Activated CD8-positive, alpha-beta memory T cell treated with anti-CD3 and anti-CD28 coated beads for 1 hour (primary cell): ENCODE results near the gene ERVFRD-1.

Experiments
- DNase-seq, 2 donors: peaks; one replicate each; pipeline ENCODE4 v3.0.0-alpha.2; 2020; ENCODE audit warnings: low read depth in 1 of 2; ENCODE audit errors: extremely low read depth in 1 of 2

The ERVFRD-1 gene

GRCh38 chr6:11110921-11111768 lies at the start of gene ERVFRD-1:
ERVFRD-1 (minus strand) TSS chr6:11111725; CDS start chr6:11105310, 6,415 bp downstream.
- DNase-seq = no peak

- DNase-seq = no peak
These were observed 48.7 kb upstream of the ERVFRD-1 start for GRCh38 chr6:11160199-11160598.

- DNase-seq = no peak
These were observed 44.1 kb upstream of the ERVFRD-1 start for GRCh38 chr6:11155589-11155988.

GRCh38 chr6:11153447-11153846 lies 41.9 kb upstream of the ERVFRD-1 start:
- no peak for DNase-seq

GRCh38 chr6:11152581-11152980 lies 41.1 kb upstream of the ERVFRD-1 start:
- no peak for DNase-seq

GRCh38 chr6:11151488-11151887 lies 40.0 kb upstream of the ERVFRD-1 start:
- no peak for DNase-seq

GRCh38 chr6:11149551-11149950 lies 38.0 kb upstream of the ERVFRD-1 start:
- DNase-seq = no peak

- DNase-seq = no peak
These were observed 34.7 kb upstream of the ERVFRD-1 start for GRCh38 chr6:11146117-11146826.

- peak; percentile 41 to 48 for DNase-seq
These were observed 32.9 kb upstream of the ERVFRD-1 start for GRCh38 chr6:11144393-11144851.

GRCh38 chr6:11143394-11144371 lies 32.2 kb upstream of the ERVFRD-1 start:
- no peak for DNase-seq

- DNase-seq = no peak
These were observed 30.9 kb upstream of the ERVFRD-1 start for GRCh38 chr6:11142296-11143027.

- no peak for DNase-seq
These were observed 29.8 kb upstream of the ERVFRD-1 start for GRCh38 chr6:11141295-11141694.

- no peak for DNase-seq
These were observed 28.5 kb upstream of the ERVFRD-1 start for GRCh38 chr6:11140056-11140455.

GRCh38 chr6:11139051-11139960 lies 27.8 kb upstream of the ERVFRD-1 start:
- DNase-seq = no peak

- DNase-seq = no peak
These were observed 25.3 kb upstream of the ERVFRD-1 start for GRCh38 chr6:11136809-11137208.

GRCh38 chr6:11133281-11133680 lies 21.8 kb upstream of the ERVFRD-1 start:
- DNase-seq = no peak

- DNase-seq = no peak
These were observed 20.8 kb upstream of the ERVFRD-1 start for GRCh38 chr6:11132194-11132888.

- DNase-seq = no peak
These were observed 19.1 kb upstream of the ERVFRD-1 start for GRCh38 chr6:11130605-11131004.
